GM18507 (cell line): ENCODE data around the gene ALOX15B.

Experiments
- DNase-seq: peaks from one replicate; pipeline ENCODE4 v3.0.0; 2011; ENCODE audit warnings: low read depth; ENCODE audit not compliant: insufficient read length; ENCODE audit errors: extremely low spot score
- FAIRE-seq: peaks from 2 replicates; lab custom pipeline; 2011; peaks lifted over from hg19 to GRCh38; lab: Jason Lieb, UNC

ALOX15B gene

GRCh38 chr17:8031261-8031661 lies 7.6 kb upstream of the ALOX15B start:
- no peak for DNase-seq
- FAIRE-seq = no peak

- FAIRE-seq = no peak
- no peak for DNase-seq
Measured at GRCh38 chr17:8031950-8032349, 6.9 kb upstream of the ALOX15B start.

GRCh38 chr17:8032442-8032841 lies 6.4 kb upstream of the ALOX15B start:
- DNase-seq (no peak), FAIRE-seq (no peak)

GRCh38 chr17:8039611-8040168 lies 831 bp downstream of the ALOX15B start:
- FAIRE-seq = no peak
- DNase-seq = no peak

DNA sequence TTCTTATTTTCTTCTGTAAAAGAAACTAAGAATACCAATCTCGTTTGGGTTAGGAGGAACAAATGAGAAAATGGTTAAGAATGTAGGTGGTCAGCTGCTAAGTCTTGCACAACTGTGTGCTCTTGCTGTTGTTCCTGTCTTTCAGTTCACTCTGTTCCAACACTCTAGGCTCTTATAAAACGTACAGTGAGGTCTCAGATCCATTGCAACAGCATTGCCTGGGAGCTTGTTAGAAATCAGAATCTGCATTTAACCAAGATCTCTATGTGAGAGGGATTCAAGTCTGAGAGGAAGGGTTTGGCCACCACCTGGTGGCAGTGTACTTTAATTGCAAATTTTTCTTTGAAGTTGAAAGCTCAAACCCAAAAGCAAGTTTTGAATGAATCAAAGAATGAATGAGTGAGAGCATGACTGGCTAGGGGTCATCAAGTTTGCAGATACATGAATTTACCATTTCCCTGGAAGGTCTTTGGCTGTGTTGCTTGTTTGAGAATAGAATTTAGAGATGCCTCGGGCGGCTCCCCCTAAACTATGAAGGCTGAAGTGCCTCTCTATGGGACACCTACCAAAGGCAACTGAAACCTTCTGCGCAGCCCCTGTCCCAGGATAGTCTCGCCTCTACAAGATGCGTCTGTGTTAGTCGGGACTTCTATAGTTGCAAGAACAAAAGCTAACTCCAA lies 2.5 kb downstream of the ALOX15B start:
- FAIRE-seq = peak; percentile 55
- no peak for DNase-seq

GRCh38 chr17:8041979-8042378 lies 3.1 kb downstream of the ALOX15B start:
- FAIRE-seq = no peak
- no peak for DNase-seq

DNA sequence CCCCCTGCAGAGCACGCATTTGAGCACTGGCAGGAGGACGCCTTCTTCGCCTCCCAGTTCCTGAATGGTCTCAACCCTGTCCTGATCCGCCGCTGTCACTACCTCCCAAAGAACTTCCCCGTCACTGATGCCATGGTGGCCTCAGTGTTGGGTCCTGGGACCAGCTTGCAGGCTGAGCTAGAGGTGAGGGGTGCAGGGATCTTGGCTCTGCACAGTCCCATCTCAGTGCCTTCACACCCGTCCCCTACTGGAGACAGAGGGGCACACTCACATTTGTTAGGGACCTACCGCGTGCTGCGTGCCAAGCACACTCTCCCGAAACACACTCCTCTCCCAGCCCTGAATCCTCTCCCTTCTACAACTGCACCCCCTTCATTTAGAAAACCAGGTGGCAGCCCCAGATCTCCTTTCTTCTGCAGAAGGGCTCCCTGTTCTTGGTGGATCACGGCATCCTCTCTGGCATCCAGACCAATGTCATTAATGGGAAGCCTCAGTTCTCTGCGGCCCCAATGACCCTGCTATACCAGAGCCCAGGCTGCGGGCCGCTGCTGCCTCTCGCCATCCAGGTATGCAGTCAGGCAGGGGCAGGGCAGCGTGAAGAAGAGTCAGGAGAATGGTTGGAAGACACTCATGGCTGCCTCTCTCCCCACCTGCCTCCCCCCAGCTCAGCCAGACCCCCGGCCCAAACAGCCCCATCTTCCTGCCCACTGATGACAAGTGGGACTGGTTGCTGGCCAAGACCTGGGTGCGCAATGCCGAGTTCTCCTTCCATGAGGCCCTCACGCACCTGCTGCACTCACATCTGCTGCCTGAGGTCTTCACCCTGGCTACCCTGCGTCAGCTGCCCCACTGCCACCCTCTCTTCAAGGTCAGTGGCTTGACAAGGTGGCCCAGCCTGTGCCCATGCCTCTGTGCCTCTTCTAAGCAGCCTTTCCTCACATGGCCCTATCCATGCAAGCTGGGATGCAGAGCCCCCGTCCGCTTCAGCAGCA lies 6.3 kb downstream of the ALOX15B start:
- FAIRE-seq (no peak), DNase-seq (no peak)

DNA sequence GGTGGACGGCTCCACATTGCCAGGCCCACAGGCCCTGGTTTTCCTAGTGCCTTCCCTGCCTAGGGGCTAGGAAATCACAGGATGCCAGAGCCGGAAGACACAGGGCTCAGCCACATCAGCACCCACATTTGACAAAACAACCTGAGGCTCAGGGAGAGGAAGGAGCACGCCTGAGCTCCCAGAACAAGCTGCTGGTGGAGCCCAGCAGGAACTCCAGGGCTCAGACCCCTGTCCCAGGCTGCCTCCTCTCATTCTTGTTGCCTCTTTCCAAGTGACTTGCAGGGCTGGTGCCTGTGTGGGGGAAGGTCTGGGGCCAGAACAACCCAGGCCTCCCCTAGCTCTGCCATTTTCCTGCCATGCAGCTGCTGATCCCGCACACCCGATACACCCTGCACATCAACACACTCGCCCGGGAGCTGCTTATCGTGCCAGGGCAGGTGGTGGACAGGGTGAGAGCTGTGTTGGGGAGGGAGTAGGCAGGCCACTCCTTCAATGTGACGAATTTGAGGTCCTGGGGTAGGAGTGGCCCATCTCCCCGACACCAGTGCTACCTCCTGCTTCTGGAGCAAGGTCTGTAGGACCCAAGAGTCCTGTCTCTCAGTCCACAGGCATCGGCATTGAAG lies 7.6 kb downstream of the ALOX15B start:
- DNase-seq = no peak
- no peak for FAIRE-seq

DNA sequence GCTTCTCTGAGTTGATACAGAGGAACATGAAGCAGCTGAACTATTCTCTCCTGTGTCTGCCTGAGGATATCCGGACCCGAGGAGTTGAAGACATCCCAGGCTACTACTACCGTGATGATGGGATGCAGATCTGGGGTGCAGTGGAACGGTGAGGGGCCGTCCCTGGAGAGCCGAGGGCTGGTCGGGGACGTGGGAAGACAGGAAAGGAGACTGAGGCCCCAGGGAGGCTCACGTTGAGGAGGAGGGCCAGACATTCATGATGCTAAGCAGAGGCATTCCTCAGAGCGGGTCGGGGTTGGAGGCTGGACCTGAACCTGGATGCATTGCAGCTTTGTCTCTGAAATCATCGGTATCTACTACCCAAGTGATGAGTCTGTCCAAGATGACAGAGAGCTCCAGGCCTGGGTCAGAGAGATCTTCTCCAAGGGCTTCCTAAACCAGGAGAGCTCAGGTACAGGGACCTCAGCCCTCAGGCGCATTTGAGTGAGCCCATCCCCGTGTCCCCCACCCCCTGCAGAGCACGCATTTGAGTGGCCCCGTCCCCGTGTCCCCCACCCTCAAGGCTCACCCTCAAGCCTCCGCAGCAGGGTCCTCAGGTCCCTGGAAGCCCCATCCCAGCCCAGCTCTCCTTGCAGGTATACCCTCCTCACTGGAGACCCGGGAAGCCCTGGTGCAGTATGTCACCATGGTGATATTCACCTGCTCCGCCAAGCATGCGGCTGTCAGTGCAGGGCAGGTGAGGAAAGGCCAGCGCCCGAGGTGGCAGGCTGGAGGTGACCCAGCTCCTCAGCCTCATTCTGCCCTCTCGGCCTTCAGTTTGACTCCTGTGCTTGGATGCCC lies 8.3 kb downstream of the ALOX15B start:
- FAIRE-seq (no peak), DNase-seq (no peak)

GRCh38 chr17:8047769-8048110 lies 8.9 kb downstream of the ALOX15B start:
- FAIRE-seq (no peak), DNase-seq (no peak)

GRCh38 chr17:8048236-8048635 lies 9.4 kb downstream of the ALOX15B start:
- DNase-seq (no peak), FAIRE-seq (no peak)

DNA sequence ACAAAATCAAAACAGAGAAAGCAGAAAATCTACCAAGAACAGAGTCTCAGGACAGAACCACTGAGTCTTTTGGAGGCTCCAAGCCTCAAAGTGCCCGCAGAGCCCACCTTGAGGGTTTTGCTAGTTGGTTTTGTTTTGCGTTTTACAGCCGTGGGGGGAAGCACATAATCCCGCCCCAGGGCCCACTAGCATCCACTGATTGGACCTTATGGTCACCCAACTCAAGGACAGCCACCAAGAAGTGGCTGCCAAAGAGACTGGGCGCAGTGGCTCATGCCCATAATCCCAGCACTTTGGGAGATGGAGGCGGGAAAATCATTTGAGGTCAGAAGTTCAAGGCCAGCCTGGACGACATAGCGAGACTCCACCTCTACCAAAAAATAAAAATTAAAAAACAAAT lies 9.9 kb downstream of the ALOX15B start:
- DNase-seq (no peak), FAIRE-seq (no peak)

GRCh38 chr17:8051831-8052230 lies 13.0 kb downstream of the ALOX15B start:
- FAIRE-seq = no peak

DNA sequence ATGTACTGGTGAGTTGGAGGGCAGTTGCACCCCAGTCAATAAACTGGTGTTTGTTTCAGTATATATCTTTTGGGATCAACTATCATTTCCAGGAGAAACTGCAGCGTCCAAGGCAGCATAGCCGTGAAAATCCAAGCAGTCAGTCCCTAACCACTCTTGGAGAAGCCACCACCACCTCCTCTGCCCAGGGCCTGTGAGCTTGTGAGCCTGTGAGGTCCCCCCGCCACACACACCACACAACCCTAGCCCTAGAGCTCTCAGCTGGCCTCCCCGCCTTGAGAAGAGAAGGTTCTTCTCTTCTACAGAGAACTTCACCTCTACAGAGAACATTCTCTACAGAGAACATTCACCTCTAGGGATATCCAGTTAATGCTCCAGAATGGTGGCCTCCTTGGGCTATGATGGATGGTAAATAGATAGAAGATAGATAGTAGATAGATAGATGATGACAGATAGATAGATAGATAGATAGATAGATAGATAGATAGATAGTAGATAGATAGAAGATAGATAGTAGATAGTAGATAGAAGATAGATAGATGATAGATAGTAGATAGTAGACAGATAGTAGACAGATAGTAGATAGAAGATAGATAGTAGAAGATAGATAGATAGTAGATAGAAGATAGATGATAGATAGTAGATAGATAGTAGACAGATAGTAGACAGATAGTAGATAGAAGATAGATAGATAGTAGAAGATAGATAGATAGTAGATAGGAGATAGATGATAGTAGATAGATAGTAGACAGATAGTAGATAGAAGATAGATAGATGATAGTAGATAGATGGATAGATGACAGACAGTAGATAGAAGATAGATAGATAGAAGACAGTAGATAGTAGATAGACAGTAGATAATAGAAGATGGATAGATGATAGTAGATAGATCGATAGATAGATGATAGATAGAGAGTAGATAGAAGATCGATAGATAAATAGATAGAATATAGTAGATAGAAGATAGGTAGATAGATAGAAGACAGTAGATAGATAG lies 13.7 kb downstream of the ALOX15B start:
- FAIRE-seq (no peak), DNase-seq (no peak)

More at GRCh38 chr17:8051831-8052230, 13.0 kb downstream of the ALOX15B start:
- DNase-seq = no peak

DNA sequence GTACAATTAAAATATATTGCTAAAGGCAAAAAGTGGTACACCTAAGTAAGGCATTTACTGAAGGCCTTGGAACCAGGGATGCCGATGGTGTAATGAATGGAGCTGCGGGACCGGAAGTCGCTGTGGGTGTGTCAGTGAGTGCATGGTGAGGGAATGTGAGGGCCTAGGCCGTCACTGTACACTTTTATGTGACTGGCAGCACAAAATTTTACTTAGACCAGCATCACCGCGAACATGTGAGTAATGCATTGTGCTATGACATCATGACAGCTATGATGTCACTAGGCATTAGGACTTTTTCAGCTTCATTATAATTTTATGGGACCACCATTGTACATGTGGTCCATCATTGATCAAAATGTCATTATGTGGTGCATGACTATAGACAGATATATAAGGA lies 14.7 kb downstream of the ALOX15B start:
- FAIRE-seq (no peak), DNase-seq (no peak)

DNA sequence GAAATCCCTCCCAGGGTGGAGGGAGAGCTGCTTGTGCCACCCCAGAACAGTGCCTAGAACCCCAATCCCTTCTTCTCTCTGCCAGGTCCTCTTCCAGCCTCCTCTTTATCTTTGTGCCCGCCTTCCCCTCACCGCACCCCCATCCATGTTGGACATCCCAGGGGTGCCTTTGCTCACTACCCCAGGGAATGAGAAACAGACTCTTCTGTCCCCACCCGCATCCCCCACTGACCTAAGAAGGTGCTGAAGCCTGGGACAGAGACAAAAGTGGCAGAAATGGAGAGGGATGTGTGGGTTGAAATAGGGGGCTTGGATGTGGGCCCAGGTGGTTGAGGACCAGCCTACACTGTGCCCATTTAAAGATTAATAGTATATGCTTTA lies 17.0 kb downstream of the ALOX15B start:
- DNase-seq (no peak), FAIRE-seq (no peak)

GRCh38 chr17:8056232-8056975 lies 17.5 kb downstream of the ALOX15B start:
- FAIRE-seq = peak; percentile 73

More at GRCh38 chr17:8056232-8056975, 17.5 kb downstream of the ALOX15B start:
- DNase-seq = peak; percentile 29
